Measurements from ENCODE around the gene TMEM196.
A peak's percentile ranks its signal among the peaks of the same experiment; 100 is the strongest.
"Not testable (repeated sequence)": the region's sequence is repeated elsewhere in the genome, so short reads cannot be mapped to it uniquely, and the experiment has no call there.

The TMEM196 gene

GRCh38 chr7:19700936-19701335 lies 72.5 kb downstream of the TMEM196 start:
- no peak for TF ChIP-seq CTCF (conservative IDR thresholded peaks at IDR 0.05; ENCODE audit: control insufficient read depth, insufficient read depth, low read depth, low read length)
- no peak overlapping the region for H3K4me3 ChIP-seq (ENCODE audit: control insufficient read depth, low read depth, low read length)

GRCh38 chr7:19698331-19698730 lies 75.1 kb downstream of the TMEM196 start:
- TF ChIP-seq CTCF (conservative IDR thresholded peaks at IDR 0.05; ENCODE audit: control insufficient read depth, insufficient read depth, low read depth, low read length) = no peak
- no peak overlapping the region for H3K4me3 ChIP-seq (ENCODE audit: control insufficient read depth, low read depth, low read length)
- peak; percentile 12 for DNase-seq (ENCODE audit: low read depth)

More at GRCh38 chr7:19700936-19701335, 72.5 kb downstream of the TMEM196 start:
- no peak for DNase-seq (ENCODE audit: low read depth)

- no peak for DNase-seq (ENCODE audit: low read depth)
- TF ChIP-seq CTCF (conservative IDR thresholded peaks at IDR 0.05; ENCODE audit: control insufficient read depth, insufficient read depth, low read depth, low read length) = no peak
- no peak overlapping the region for H3K4me3 ChIP-seq (ENCODE audit: control insufficient read depth, low read depth, low read length)
These were observed 76.5 kb downstream of the TMEM196 start for GRCh38 chr7:19696926-19697325.

DNA sequence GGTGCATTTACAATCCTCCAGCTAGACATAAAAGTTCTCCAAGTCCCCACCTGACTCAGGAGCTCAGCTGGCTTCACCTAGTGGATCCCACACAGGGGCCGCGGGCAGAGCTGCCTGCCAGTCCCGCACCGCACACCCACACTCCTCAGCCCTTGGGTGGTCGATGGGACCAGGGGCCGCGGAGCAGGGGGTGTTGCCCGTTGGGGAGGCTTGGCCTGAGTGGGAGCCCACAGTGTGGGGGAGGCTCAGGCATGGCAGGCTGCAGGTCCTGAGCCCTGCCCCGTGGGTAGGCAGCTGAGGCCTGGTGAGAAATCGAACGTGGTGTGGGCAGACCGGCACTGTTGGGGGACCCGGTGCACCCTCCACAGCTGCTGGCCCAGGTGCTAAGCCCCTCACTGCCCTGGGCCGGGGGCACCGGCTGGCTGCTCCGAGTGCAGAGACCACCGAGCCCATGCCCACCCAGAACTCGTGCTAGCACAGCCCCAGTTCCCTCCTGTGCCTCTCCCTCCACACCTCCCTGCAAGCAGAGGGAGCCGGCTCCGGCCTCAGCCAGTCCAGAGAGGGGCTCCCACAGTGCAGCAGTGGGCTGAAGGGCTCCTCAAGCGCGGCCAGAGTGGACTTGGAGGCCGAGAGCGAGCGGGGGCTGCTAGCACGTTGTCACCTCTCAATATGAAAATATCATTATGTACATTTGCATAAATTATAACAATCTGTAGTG lies 81.1 kb downstream of the TMEM196 start:
- H3K4me3 ChIP-seq (ENCODE audit: control insufficient read depth, low read depth, low read length) = no peak overlapping the region
- DNase-seq (ENCODE audit: low read depth) = no peak
- no peak for TF ChIP-seq CTCF (conservative IDR thresholded peaks at IDR 0.05; ENCODE audit: control insufficient read depth, insufficient read depth, low read depth, low read length)

DNA sequence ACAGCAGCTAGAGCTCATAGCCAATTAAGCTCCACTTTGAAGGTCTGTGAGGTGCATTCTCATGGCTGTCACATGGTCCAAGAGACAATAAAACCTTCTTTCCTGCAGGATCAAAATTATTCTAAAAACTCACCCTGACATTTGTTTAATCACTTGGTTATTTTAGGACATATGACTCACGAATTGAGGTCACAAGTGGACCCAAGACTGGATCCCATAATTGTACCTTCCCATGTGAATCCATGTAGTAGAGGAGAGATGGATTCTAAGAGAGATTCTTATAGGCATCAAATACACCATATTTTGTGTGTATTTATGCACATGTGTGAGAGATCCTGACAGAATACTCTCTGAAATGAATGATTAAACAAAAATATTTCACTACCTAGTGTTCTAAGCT lies 82.7 kb downstream of the TMEM196 start:
- no peak for TF ChIP-seq CTCF (conservative IDR thresholded peaks at IDR 0.05; ENCODE audit: control insufficient read depth, insufficient read depth, low read depth, low read length)
- H3K4me3 ChIP-seq (ENCODE audit: control insufficient read depth, low read depth, low read length) = no peak overlapping the region
- peak; percentile 57 for DNase-seq (ENCODE audit: low read depth)

GRCh38 chr7:19689130-19689529 lies 84.3 kb downstream of the TMEM196 start:
- not testable (repeated sequence) for DNase-seq (ENCODE audit: low read depth); H3K4me3 ChIP-seq (ENCODE audit: control insufficient read depth, low read depth, low read length)

GRCh38 chr7:19681596-19681995 lies 91.8 kb downstream of the TMEM196 start:
- DNase-seq (ENCODE audit: low read depth) = no peak
- TF ChIP-seq CTCF (conservative IDR thresholded peaks at IDR 0.05; ENCODE audit: control insufficient read depth, insufficient read depth, low read depth, low read length) = no peak
- no peak overlapping the region for H3K4me3 ChIP-seq (ENCODE audit: control insufficient read depth, low read depth, low read length)
